Caco-2 (cell line): ENCODE measurements around the gene NES. TPM values are rescaled to one million over a fixed set of nuclear protein-coding genes. Genes with fewer than 3 reads are reported as not detected.

Experiments used
- BruUV-seq: library from RNA; stranded (reverse); fragments of 400-500 nt; replicated peaks from 2 replicates; lab custom pipeline; 2021; lab: Mats Ljungman, UMichigan
- CTCF ChIA-PET: fragments of 300-600 bp; sonication (Branson Sonifier 250); formaldehyde crosslinking; loops from one replicate; lab custom pipeline; 2022; ENCODE audit warnings: antibody characterized with exemption; lab: Charles Lee
- POLR2A ChIA-PET: fragments of 300-600 bp; sonication (Branson Sonifier 250); formaldehyde crosslinking; loops from one replicate; lab custom pipeline; 2022; ENCODE audit warnings: antibody characterized with exemption; lab: Charles Lee
- DNase-seq, 2 experiments: peaks; one replicate each; pipeline versions ENCODE4 v3.0.0 to v3.0.0-alpha.2; 2020 to 2022
- H3K27me3 ChIP-seq: replicated peaks from 2 replicates; pipeline ENCODE4 v1.6.0; 2011; ENCODE audit warnings: low read length; ENCODE audit not compliant: control insufficient read depth, insufficient read depth
- H3K36me3 ChIP-seq: 2 replicates; pipeline ENCODE4 v1.5.1; 2011; ENCODE audit warnings: low read length; ENCODE audit not compliant: control insufficient read depth, insufficient read depth
- H3K4me1 ChIP-seq: fragments of 250-450 bp; sonication (Bioruptor Pico); 2 replicates; pipeline ENCODE4 v1.5.1; 2020; ENCODE audit warnings: mild to moderate bottlenecking
- H3K4me3 ChIP-seq: 2 replicates; pipeline ENCODE4 v1.5.1; 2011; ENCODE audit warnings: low read depth, mild to moderate bottlenecking, control low read depth, low read length
- H3K9me3 ChIP-seq: fragments of 250-450 bp; sonication (Bioruptor Pico); 2 replicates; pipeline ENCODE4 v1.5.1; 2020; ENCODE audit warnings: mild to moderate bottlenecking, moderate library complexity
- H3K27ac Mint-ChIP-seq: one replicate; pipeline ENCODE4 v1.8.0; 2022; ENCODE audit warnings: mixed read lengths; ENCODE audit not compliant: unreplicated experiment
- H3K27me3 Mint-ChIP-seq: one replicate; pipeline ENCODE4 v1.8.0; 2022; ENCODE audit warnings: mixed read lengths; ENCODE audit not compliant: insufficient read depth, unreplicated experiment
- H3K36me3 Mint-ChIP-seq: one replicate; pipeline ENCODE4 v1.8.0; 2022; ENCODE audit warnings: mild to moderate bottlenecking, mixed read lengths; ENCODE audit not compliant: insufficient read depth, unreplicated experiment
- H3K4me1 Mint-ChIP-seq: one replicate; pipeline ENCODE4 v1.8.0; 2022; ENCODE audit warnings: low read depth, mixed read lengths; ENCODE audit not compliant: unreplicated experiment
- H3K4me3 Mint-ChIP-seq: one replicate; pipeline ENCODE4 v1.8.0; 2022; ENCODE audit warnings: mild to moderate bottlenecking, moderate library complexity, mixed read lengths; ENCODE audit not compliant: unreplicated experiment
- H3K9me3 Mint-ChIP-seq: one replicate; pipeline ENCODE4 v1.8.0; 2022; ENCODE audit warnings: mixed read lengths; ENCODE audit not compliant: unreplicated experiment
- intact Hi-C: fragments of 100-400 bp; cut with micrococcal nuclease; formaldehyde crosslinking; loops from one replicate; pipeline ENCODE4 v1.10.0; 2022; ENCODE audit not compliant: unreplicated experiment
- total RNA-seq: library from RNA; stranded (reverse); gene quantifications from 2 replicates; pipeline ENCODE4 v1.2.3, GENCODE V29; 2022
- TF ChIP-seq, protein P1 (sequence below), 2 experiments: fragments of 200-600 bp in 1 of 2; IDR thresholded peaks; 1 replicate in 1 of 2; 2 replicates in 1 of 2; pipeline versions ENCODE4 v1.5.1 to v1.8.0; 2011 to 2022; ENCODE audit warnings: antibody characterized with exemption in 1 of 2, control low read depth in 1 of 2, inconsistent platforms in 1 of 2, low read depth in 1 of 2, low read length in 1 of 2, mild to moderate bottlenecking in 1 of 2, moderate library complexity in 1 of 2; ENCODE audit not compliant: insufficient read depth in 1 of 2, severe bottlenecking in 1 of 2, unreplicated experiment in 1 of 2

The NES gene
- total RNA-seq, 1 experiment from 2014 or later = 18.0 TPM

- no peak for DNase-seq
- Mint-ChIP-seq H3K36me3 (no peaks in the 10 kb centered on the region), H3K27me3 (peaks cover 8% of the 10 kb centered on the region), H3K27ac (no peak overlapping the region), H3K9me3 (no peaks in the 10 kb centered on the region), H3K4me1 (no peaks in the 10 kb centered on the region), H3K4me3 (no peak overlapping the region)
- no TSS peak for BruUV-seq
- ChIA-PET CTCF (interaction anchor here (0.7 to 1.6 kb wide), 5 partner anchors 10 to 57 kb away, joined by 4 to 7 read pairs (median 5); no protein-coding TSS in a partner anchor), POLR2A (no interaction called here)
- H3K27me3 ChIP-seq = 0 out of 2 replicates have a peak, but pooled peaks cover 2% of the 10 kb centered on the region
- 0 out of 2 replicates have a peak, but pooled peaks cover 7% of the 10 kb centered on the region for H3K4me1 ChIP-seq
- intact Hi-C loops = no loop called here
- no peak overlapping the region for H3K4me3 ChIP-seq
- no peaks in the 10 kb centered on the region for H3K9me3 ChIP-seq
- H3K36me3 ChIP-seq = no peaks in the 10 kb centered on the region
- TF ChIP-seq, protein P1, sequence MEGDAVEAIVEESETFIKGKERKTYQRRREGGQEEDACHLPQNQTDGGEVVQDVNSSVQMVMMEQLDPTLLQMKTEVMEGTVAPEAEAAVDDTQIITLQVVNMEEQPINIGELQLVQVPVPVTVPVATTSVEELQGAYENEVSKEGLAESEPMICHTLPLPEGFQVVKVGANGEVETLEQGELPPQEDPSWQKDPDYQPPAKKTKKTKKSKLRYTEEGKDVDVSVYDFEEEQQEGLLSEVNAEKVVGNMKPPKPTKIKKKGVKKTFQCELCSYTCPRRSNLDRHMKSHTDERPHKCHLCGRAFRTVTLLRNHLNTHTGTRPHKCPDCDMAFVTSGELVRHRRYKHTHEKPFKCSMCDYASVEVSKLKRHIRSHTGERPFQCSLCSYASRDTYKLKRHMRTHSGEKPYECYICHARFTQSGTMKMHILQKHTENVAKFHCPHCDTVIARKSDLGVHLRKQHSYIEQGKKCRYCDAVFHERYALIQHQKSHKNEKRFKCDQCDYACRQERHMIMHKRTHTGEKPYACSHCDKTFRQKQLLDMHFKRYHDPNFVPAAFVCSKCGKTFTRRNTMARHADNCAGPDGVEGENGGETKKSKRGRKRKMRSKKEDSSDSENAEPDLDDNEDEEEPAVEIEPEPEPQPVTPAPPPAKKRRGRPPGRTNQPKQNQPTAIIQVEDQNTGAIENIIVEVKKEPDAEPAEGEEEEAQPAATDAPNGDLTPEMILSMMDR (IDR thresholded peaks at IDR 0.05; ENCODE audit: insufficient read depth in 1 of 2, low read depth in 1 of 2, low read length in 1 of 2, severe bottlenecking in 1 of 2, unreplicated experiment in 1 of 2) = no peak
Observed at GRCh38 chr1:156681196-156681960, 4.2 kb upstream of the NES start.

DNA sequence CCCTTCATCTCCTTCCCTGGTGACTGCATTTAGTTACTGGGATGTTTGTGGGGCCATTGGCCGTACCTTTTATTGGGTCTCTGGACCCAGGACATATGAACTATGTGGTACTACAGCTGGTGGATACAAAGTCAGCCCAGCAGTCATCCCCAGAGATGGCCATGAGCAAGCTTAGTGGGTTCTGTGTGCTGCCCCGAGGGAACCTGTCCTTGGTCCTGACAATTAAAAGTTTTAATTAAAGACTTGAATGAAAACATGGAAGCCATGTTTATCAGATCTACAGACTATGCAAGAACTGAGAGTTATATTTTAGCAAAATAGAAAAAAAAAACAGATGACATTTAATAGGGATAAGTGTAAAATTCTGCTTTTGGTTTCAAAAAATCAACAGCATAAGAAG, 2.8 kb upstream of the NES start:
- intact Hi-C loops = no loop called here
- DNase-seq = no peak
- ChIA-PET POLR2A (no interaction called here), CTCF (interaction anchor here (1.1 to 1.6 kb wide), 3 partner anchors 9 to 46 kb away, joined by 3 to 5 read pairs (median 4); no protein-coding TSS in a partner anchor)
- H3K36me3 Mint-ChIP-seq = no peaks in the 10 kb centered on the region
- Histone ChIP-seq H3K4me1 (peaks cover 20% of the 10 kb centered on the region; the same call in 1 of the 2 replicates), H3K9me3 (no peaks in the 10 kb centered on the region), H3K36me3 (no peaks in the 10 kb centered on the region), H3K4me3 (no peak overlapping the region), H3K27me3 (0 out of 2 replicates have a peak, but pooled peaks cover 2% of the 10 kb centered on the region)
- no peak overlapping the region for H3K27ac Mint-ChIP-seq
- TF ChIP-seq, protein P1 (IDR thresholded peaks at IDR 0.05; ENCODE audit: insufficient read depth in 1 of 2, low read depth in 1 of 2, low read length in 1 of 2, severe bottlenecking in 1 of 2, unreplicated experiment in 1 of 2) = no peak
- H3K27me3 Mint-ChIP-seq = peaks cover 8% of the 10 kb centered on the region
- no TSS peak for BruUV-seq
- H3K4me1 Mint-ChIP-seq = no peaks in the 10 kb centered on the region
- no peaks in the 10 kb centered on the region for H3K9me3 Mint-ChIP-seq
- no peak overlapping the region for H3K4me3 Mint-ChIP-seq
